Ramos (cell line): ENCODE data around the gene SLC25A47.
"Not testable (repeated sequence)": the region's sequence is repeated elsewhere in the genome, so short reads cannot be mapped to it uniquely, and the experiment has no call there.

ENCODE experiments used
- in situ Hi-C: fragments of 300-500 bp; cut with MboI; formaldehyde crosslinking; loops from one replicate; pipeline ENCODE4 v1.14.3; 2022; ENCODE audit warnings: low sequenced_read_pairs; ENCODE audit not compliant: unreplicated experiment

SLC25A47 gene

GRCh38 chr14:100304825-100305323, 18.3 kb upstream of the SLC25A47 start:
- in situ Hi-C loops: no loop called here

GRCh38 chr14:100305324-100306100, 17.6 kb upstream of the SLC25A47 start:
- in situ Hi-C loops: no loop called here

GRCh38 chr14:100306101-100306997, 16.8 kb upstream of the SLC25A47 start, which contains the start of gene SLC25A29:
SLC25A29 (minus strand) TSS chr14:100306444; CDS start chr14:100306232, 212 bp downstream.
- in situ Hi-C loops: no loop called here

DNA sequence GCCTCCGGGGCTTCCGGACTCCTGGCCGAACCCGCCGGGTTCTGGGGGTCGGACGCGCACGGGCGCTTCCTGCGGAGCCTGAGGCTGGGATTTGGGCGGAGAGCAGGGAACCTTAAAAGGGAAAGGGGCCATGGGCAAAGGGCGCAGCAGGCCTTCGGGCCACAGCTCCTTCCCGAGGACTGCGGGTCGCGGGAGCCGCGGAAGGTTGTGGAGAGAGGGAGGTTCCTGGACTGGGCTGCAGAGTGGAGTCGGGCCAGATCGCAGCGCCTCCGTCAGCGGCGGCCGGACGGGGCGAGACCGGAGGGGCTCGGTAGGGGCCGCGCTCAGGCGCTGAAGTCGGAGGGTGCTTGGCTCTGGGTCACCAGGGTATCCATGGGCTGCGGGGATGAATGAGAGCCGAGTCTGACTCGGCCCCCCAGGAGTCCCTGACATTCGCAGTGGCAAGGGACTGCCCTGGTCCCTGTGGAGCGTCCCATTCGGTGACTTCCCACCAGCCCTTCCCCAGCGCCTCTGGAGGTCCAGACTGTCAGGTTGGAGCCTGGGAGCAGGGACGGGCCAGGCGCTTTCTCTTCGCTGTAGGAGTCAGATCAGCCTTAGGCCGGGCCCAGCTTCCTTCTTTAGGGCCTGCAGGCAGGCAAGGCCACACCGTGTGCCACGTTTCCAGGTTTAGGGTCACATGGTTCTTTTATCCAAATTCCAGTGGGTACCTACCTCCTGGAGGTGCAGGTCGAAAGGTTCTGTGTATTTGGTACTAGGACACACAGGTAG, 16.0 kb upstream of the SLC25A47 start:
- in situ Hi-C loops: no loop called here

DNA sequence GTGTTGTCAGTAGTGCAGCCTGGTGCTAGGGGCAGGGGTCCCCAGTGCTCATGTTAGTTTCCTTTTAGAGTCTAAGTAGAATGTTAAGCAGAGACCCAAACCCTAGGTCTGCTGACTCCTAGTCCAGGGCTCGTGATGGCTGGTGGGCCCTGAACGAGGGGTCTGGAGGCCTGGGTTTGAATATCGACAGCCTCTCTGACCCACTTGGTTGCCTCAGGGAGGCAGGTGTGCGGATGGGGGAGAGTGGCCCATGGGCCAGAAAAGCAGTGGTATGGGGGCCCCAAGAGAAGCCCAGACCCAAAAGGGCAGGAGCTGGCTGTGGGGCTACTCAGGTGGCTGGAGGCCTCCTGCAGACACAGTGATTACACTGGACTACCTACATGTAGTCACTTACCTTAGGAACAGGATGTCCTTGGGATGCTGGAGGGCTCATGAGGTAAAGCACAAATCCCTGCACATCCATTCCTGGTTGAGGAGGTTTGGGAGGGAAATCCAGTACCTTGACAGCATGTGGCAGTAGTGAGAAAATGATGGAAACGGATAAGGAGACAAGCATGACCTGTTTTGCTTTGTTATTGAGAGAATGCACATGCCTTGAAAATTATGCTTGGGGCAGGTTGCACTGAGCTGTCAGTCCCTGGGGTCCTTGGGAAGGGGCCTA, 15.2 kb upstream of the SLC25A47 start:
- in situ Hi-C loops: no loop called here

GRCh38 chr14:100308427-100308792, 14.7 kb upstream of the SLC25A47 start:
- in situ Hi-C loops: not testable (repeated sequence)

DNA sequence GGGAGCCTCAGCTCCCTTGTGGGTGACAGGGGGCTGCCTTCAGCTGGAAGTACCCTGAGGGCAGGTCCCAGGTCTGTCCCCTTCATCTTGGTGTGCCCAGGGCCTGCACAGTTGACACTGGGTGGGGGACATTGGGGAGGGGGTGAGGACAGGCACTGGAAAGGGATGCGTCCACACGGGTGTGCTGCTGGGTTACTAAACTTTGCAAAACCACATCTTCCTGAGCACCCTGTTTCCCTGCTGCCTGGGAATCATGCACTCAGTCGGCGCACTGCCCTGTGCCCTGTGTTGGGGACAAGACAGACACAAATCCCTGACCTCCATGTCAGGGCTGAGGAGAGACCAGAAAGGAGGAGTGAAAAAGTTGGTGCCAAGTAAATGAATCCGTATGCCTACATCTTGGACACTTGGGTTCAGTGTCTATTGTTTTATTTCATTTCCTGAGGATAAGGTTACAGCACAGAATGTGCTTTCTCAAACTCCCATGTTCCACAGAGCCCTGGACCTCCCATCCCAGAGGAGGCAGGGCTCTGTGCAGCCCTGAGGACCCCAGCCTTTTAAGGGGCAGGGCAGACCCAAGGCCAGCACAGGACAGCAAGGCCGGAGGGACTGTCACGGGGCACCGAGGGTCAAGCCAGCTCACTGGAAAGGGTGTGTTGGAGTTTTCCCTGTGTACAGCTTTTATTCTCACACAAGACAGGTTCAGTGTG, 14.0 kb upstream of the SLC25A47 start:
- in situ Hi-C loops: no loop called here

DNA sequence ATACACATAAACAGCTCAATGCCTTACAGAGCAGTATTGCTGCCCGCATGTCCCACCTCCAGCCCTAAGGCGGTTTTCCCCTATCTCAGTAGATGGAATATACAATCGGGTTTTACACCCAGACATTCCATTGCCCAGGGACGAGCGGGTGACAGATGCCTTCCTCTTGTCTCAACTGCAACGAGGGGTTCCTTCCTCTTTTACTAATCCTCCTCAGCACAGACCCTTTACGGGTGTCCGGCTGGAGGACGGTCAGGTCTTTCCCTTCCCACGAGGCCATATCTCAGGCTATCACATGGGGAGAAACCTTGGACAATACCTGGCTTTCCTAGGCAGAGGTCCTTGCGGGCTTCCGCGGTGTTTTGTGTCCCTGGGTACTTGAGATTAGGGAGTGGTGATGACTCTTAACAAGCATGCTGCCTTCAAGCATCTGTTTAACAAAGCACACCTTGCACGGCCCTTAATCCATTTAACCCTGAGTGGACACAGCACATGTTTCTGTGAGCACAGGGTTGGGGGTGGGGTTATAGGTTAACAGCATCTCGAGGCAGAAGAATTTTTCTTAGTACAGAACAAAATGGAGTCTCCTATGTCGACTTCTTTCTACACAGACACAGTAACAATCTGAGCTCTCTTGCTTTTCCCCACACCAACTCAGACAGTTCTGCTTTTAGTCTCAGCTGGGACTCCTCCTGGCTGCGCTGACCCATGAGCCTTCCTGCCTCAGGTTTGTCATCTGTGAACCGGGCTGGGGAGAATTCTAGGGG, 10.8 kb upstream of the SLC25A47 start:
- in situ Hi-C loops: not testable (repeated sequence)

DNA sequence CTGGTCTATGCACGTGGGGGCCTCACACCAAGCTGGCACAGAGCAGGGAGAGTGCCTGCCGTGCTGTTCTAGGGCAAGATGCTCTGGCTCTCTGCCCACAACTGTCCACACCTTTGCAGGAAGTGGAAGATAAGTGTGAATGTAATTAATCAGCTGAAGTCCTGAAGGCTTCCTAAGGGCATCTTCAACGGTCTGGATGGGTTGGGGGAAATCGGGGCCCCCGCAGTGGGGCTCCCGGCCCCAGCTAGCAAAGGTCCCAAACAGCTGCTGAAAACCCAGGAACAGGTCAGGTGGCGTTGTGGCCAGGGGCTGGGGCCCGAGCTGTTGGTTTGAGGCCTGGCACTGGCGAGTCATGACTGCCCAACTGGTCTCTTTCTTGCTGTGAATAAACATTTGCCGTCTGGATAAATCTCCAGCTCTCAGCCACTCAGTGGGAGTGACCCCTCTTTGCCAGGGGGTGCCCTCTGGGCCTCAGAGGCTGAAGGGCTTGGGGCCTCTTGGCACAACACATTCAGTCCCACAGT, 10.2 kb upstream of the SLC25A47 start:
- in situ Hi-C loops: no loop called here

DNA sequence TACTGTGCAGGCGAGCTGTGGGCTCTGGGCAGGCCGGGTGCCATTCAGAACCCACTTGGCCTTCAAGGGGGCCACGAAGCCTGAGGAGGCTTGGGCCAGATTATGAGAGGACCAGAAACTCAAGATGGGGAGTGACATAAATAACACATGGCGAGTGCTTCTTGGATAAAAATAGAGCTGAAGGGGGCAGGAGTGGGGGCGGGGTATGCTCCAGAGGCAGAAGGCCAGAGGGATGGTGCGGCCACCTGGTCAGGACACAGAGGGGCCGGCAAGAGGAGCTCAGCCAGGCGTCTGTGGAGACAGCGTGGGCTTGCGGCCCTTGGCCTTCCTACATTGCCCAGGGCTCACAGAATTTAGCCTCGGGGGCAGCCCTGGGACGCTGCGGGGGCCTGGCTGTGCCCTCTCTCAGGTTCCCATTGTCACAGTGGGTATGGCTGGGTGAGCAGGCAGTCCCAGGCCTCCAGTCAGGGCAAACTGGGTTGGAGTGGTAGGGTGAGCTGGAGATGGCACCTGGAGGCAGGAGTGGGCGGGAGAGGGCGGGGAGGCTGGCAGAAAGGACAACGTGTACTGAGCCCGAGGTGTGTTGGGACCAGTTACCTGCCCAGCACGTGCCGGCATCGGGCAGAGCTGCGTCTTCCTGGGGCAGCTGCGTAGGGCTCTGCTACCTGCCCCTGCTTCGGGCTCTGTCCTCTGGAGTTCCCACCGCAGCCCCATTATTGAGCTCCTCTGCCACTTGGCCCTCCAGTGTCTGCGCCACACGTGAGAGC, 9.5 kb upstream of the SLC25A47 start:
- in situ Hi-C loops: no loop called here

GRCh38 chr14:100314724-100315123, 8.4 kb upstream of the SLC25A47 start:
- in situ Hi-C loops: no loop called here

GRCh38 chr14:100317389-100317788, 5.8 kb upstream of the SLC25A47 start:
- in situ Hi-C loops: no loop called here

DNA sequence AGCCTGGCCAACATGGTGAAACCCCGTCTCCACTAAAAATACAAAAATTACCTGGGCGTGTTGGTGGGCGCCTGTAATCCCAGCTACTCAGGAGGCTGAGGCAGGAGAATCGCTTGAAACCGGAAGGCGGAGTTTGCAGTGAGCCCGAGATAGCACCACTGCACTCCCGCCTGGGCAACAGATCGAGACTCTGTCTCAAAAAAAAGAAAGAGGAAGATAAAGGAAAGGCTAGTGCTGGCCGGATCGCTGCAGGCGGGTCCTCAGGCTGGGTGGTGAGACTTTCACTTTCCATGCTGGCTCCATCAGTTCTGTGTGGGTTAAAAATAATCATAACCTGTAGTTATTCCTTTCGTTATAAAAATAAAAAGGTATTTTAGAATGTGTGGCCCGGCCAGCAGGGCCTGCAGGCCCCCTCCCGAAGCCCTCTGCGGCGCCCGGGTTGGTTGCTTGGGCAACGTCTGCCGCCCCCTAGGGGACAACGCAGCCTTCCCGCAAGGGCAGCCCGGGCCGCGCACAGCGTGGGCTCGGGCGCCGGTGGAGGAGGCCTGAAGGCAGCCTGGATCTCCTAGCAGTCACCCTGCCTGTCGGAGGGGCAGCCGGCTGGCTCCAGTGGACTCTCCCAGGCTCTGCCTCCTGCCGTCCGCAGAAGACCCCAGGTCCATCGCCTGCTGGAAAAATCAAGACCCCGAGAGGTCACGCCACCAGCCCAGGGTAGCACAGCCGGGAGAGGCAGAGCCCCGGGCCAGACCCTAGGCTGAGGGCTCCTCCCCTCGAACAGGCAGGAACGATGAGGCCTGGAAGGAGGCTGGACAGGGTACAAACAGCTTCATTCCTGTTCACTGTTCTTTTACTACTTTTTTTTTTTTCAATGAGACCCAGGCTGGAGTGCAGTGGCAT, 5.0 kb upstream of the SLC25A47 start:
- in situ Hi-C loops: no loop called here

GRCh38 chr14:100320157-100320856, 2.8 kb upstream of the SLC25A47 start:
- in situ Hi-C loops: no loop called here

DNA sequence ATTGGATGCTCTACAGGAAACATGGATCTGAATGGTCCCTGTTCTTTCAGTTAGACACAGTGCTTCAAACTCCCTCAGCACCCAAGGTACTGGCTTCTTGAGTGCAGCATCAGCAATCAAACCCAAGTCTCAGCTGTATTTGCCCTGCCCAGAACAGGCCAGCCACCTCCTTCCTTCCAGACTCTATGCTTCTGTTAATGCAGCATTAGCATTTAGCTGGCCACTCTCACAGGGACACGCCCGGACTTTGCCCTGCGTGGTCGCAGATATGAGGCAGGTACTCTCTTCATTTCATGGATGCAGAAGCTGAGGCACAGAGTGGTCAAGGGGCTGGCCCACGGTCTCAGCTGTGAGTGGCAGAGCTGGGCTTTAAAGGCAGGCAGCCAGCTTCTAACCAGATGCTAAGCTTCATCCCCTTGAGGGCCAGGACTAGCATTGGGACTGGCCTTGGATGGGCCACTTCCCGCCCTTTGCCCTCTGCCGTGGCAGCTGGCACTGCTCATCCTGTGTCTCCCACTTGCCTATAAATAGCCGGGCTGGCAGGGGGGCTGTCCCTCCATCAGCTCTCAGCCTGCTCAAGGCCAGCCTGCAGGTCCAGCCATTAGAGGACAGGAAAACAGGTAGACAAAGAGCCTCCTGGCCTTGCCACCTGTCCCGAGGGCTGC, 1.5 kb upstream of the SLC25A47 start:
- in situ Hi-C loops: no loop called here
